Measurements from ENCODE around the gene CFB. TPM values are rescaled to one million over a fixed set of nuclear protein-coding genes. Genes with fewer than 3 reads are reported as not detected.
"Not testable (repeated sequence)": the region's sequence is repeated elsewhere in the genome, so short reads cannot be mapped to it uniquely, and the experiment has no call there.

Gene CFB
- total RNA-seq, 4 donors from 2014 or later = 9.0 to 59.7 (median 39.6) TPM

DNA sequence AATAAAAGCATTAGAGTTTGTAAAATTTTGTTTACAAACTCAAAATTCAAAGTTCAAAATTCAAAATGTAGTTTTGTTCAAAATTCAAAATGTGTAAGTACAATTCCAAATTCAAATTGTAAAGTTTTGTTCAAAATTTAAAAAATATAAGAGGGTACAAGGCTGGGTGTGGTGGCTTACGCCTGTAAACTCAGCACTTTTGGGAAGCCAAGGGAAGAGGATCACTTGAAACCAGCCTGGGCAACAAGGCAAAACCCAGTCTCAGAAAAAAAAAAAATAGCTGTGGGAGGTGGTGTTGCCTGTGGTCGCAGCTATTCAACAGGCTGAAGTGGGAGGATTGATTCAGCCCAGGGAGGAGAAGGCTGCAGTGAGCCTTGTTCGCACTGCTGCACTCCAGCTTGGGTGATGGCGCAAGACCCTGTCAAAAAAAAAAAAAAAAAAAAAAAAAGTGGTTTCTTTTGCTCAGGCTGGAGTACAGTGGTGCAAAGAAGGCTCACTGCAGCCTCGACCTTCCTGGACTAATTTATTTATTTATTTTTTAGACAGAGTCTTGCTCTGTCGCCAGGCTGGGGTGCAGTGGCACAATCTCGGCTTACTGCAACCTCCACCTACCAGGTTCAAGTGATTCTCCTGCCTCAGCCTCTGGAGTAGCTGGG is 38.6 kb upstream of the CFB start:
- no peak for TF ChIP-seq POLR2A (IDR thresholded peaks at IDR 0.05)
- TF ChIP-seq POLR2AphosphoS5 (IDR thresholded peaks at IDR 0.05) = no peak
- no peak for TF ChIP-seq EP300 (IDR thresholded peaks at IDR 0.05; ENCODE audit: low read depth)
- TF ChIP-seq, protein P1, sequence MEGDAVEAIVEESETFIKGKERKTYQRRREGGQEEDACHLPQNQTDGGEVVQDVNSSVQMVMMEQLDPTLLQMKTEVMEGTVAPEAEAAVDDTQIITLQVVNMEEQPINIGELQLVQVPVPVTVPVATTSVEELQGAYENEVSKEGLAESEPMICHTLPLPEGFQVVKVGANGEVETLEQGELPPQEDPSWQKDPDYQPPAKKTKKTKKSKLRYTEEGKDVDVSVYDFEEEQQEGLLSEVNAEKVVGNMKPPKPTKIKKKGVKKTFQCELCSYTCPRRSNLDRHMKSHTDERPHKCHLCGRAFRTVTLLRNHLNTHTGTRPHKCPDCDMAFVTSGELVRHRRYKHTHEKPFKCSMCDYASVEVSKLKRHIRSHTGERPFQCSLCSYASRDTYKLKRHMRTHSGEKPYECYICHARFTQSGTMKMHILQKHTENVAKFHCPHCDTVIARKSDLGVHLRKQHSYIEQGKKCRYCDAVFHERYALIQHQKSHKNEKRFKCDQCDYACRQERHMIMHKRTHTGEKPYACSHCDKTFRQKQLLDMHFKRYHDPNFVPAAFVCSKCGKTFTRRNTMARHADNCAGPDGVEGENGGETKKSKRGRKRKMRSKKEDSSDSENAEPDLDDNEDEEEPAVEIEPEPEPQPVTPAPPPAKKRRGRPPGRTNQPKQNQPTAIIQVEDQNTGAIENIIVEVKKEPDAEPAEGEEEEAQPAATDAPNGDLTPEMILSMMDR (IDR thresholded peaks at IDR 0.05) = no peak
- Histone ChIP-seq H3K27ac (no peak overlapping the region), H3K36me3 (no peaks in the 10 kb centered on the region), H3K4me3 (no peak overlapping the region), H3K4me1 (peaks cover 0 to 17% (median 9%) of the 10 kb centered on the region in 4 donors), H3K27me3 (no peaks in the 10 kb centered on the region), H3K9me3 (no peaks in the 10 kb centered on the region)
- intact Hi-C loops (cut with DNase I; ENCODE audit: low total_unique reads) = no loop called here
- in situ Hi-C loops (cut with MboI; ENCODE audit: low pct_ligation_motif_present in 1 of 4, low pct_unique_long_range_greater_than_20kb in 1 of 4, low sequenced_read_pairs in 3 of 4) = loop anchor here in 1 of 4 donors (10.0 kb wide), 1 partner anchor 48 kb away; the partner anchor contains the start of genes NELFE and SKIC2
- 58 to 61% methylated on average over 5 to 7 of the region's 7 CpGs for WGBS, 2 donors (ENCODE audit: low coverage in 1 of 2)
- no peak for DNase-seq

DNA sequence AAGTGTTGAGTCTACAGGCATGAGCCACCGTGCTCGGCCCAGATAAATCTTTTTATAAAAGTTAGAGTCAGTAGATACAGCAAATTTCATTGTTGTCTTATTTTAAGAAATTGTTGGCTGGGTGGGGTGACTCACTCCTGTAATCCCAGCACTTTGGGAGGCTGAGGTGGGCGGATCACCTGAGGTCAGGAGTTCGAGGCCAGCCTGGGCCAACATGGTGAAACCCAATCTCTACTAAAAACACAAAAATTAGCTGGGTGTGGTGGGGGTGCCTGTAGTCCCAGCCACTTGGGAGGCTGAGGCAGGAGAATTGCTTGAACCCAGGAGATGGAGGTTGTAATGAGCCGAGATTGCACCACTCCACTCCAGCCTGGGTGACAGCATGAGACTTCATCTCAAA is 37.6 kb upstream of the CFB start:
- H3K36me3 ChIP-seq; intact Hi-C loops (cut with DNase I; ENCODE audit: low total_unique reads); H3K4me1 ChIP-seq; H3K27me3 ChIP-seq; H3K4me3 ChIP-seq; DNase-seq; H3K9me3 ChIP-seq; H3K27ac ChIP-seq: not testable (repeated sequence)
- WGBS, 2 donors (ENCODE audit: low coverage in 1 of 2) = 40 to 80% methylated on average over 1 to 5 of the region's 5 CpGs
- in situ Hi-C loops (cut with MboI; ENCODE audit: low pct_ligation_motif_present in 1 of 4, low pct_unique_long_range_greater_than_20kb in 1 of 4, low sequenced_read_pairs in 3 of 4) = loop anchor here in 1 of 4 donors (10.0 kb wide), 1 partner anchor 47 kb away; the partner anchor contains the start of genes NELFE and SKIC2

GRCh38 chr6:31908791-31909190 is 37.1 kb upstream of the CFB start:
- TF ChIP-seq, protein P1 (IDR thresholded peaks at IDR 0.05) = no peak
- TF ChIP-seq POLR2A (IDR thresholded peaks at IDR 0.05) (no peak), POLR2AphosphoS5 (IDR thresholded peaks at IDR 0.05) (no peak), EP300 (IDR thresholded peaks at IDR 0.05; ENCODE audit: low read depth) (no peak)
- no peak for DNase-seq
- Histone ChIP-seq H3K27ac (no peak overlapping the region), H3K27me3 (no peaks in the 10 kb centered on the region), H3K4me1 (peaks cover 0 to 7% (median 0%) of the 10 kb centered on the region in 4 donors), H3K9me3 (no peaks in the 10 kb centered on the region), H3K36me3 (no peaks in the 10 kb centered on the region), H3K4me3 (no peak overlapping the region)
- intact Hi-C loops (cut with DNase I; ENCODE audit: low total_unique reads) = no loop called here
- WGBS, 2 donors (ENCODE audit: low coverage in 1 of 2) = 8 to 22% methylated on average over 4 of the region's 4 CpGs
- in situ Hi-C loops (cut with MboI; ENCODE audit: low pct_ligation_motif_present in 1 of 4, low pct_unique_long_range_greater_than_20kb in 1 of 4, low sequenced_read_pairs in 3 of 4) = loop anchor here in 1 of 4 donors (10.0 kb wide), 1 partner anchor 46 kb away; the partner anchor contains the start of genes NELFE and SKIC2

DNA sequence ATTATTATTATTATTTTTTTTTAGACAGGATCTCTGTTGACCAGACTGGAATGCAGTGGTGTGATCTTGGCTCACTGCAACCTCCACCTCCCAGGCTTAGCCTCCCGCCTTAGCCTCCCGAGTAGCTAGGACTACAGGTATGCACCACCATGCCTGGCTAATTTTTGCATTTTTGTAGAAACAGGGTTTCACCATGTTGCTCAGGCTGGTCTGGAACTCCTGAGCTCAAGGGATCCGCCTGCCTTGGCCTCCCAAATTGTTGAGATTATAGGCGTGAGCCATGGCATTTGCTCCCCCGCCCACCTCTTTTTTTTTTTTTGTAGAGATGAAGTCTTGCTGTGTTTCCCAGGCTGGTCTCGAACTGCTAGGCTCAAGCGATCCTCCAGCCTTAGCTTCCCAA is 36.6 kb upstream of the CFB start:
- H3K27me3 ChIP-seq; H3K36me3 ChIP-seq; H3K4me1 ChIP-seq; H3K27ac ChIP-seq; intact Hi-C loops (cut with DNase I; ENCODE audit: low total_unique reads); H3K9me3 ChIP-seq; DNase-seq; H3K4me3 ChIP-seq: not testable (repeated sequence)
- in situ Hi-C loops (cut with MboI; ENCODE audit: low pct_ligation_motif_present in 1 of 4, low pct_unique_long_range_greater_than_20kb in 1 of 4, low sequenced_read_pairs in 3 of 4) = loop anchor here in 1 of 4 donors (10.0 kb wide), 1 partner anchor 46 kb away; the partner anchor contains the start of genes NELFE and SKIC2
- WGBS, 2 donors (ENCODE audit: low coverage in 1 of 2) = 76 to 89% methylated on average over 4 to 7 of the region's 7 CpGs

- Histone ChIP-seq H3K4me3 (no peak overlapping the region), H3K27me3 (no peaks in the 10 kb centered on the region), H3K27ac (no peak overlapping the region), H3K4me1 (peaks cover 0 to 7% (median 0%) of the 10 kb centered on the region in 4 donors), H3K36me3 (no peaks in the 10 kb centered on the region), H3K9me3 (no peaks in the 10 kb centered on the region)
- in situ Hi-C loops (cut with MboI; ENCODE audit: low pct_ligation_motif_present in 1 of 4, low pct_unique_long_range_greater_than_20kb in 1 of 4, low sequenced_read_pairs in 3 of 4) (no loop called here), intact Hi-C loops (cut with DNase I; ENCODE audit: low total_unique reads) (no loop called here)
- DNase-seq = no peak
- TF ChIP-seq POLR2AphosphoS5 (IDR thresholded peaks at IDR 0.05) = no peak
- TF ChIP-seq, protein P1 (IDR thresholded peaks at IDR 0.05) = no peak
- TF ChIP-seq POLR2A (IDR thresholded peaks at IDR 0.05) = no peak
- 77 to 84% methylated on average over 7 to 11 of the region's 11 CpGs for WGBS, 2 donors (ENCODE audit: low coverage in 1 of 2)
These were observed 33.9 kb upstream of the CFB start for GRCh38 chr6:31911826-31912585.
